Sigmoid colon (tissue), 7 donors: ENCODE results near the gene TMEM30A. TPM values are rescaled to one million over a fixed set of nuclear protein-coding genes. Genes with fewer than 3 reads are reported as not detected.

Experiments used
- DNase-seq: peaks from one replicate; pipeline ENCODE4 v3.0.0-alpha.2; 2019
- H3K27ac ChIP-seq, 4 donors: fragments of 200-600 bp; sonication (generic); one replicate each; pipeline ENCODE4 v1.5.1; 2016 to 2019; ENCODE audit warnings: mild to moderate bottlenecking in 1 of 4
- H3K27me3 ChIP-seq, 3 donors: fragments of 200-600 bp; sonication (generic); one replicate each; pipeline ENCODE4 v1.5.1; 2019; ENCODE audit warnings: mild to moderate bottlenecking in 1 of 3
- H3K36me3 ChIP-seq, 4 donors: fragments of 200-600 bp; sonication (generic); one replicate each; pipeline ENCODE4 v1.5.1; 2016 to 2019
- H3K4me1 ChIP-seq, 4 donors: fragments of 200-600 bp; sonication (generic); one replicate each; pipeline ENCODE4 v1.5.1; 2017 to 2019
- H3K4me3 ChIP-seq, 4 donors: fragments of 200-600 bp; sonication (generic); one replicate each; pipeline ENCODE4 v1.5.1; 2017 to 2019; ENCODE audit warnings: mild to moderate bottlenecking in 2 of 4, moderate library complexity in 1 of 4
- H3K9me3 ChIP-seq, 4 donors: fragments of 200-600 bp in 3 of 4; sonication (generic) in 3 of 4; one replicate each; pipeline versions ENCODE4 v1.5.1 to v1.6.1; 2013 to 2019
- EP300 ChIP-seq, 4 donors: sonication (generic); formaldehyde crosslinking; IDR thresholded peaks; one replicate each; pipeline ENCODE4 v1.6.1; 2017; ENCODE audit warnings: antibody characterized with exemption in 4 of 4
- POLR2A ChIP-seq, 2 donors: fragments of 450-650 bp; IDR thresholded peaks; one replicate each; pipeline ENCODE4 v1.6.1; 2016; ENCODE audit warnings: antibody characterized with exemption in 2 of 2, mild to moderate bottlenecking in 2 of 2, moderate library complexity in 2 of 2
- POLR2AphosphoS5 ChIP-seq, 4 donors: sonication (generic); formaldehyde crosslinking; IDR thresholded peaks; one replicate each; pipeline ENCODE4 v1.6.1; 2017; ENCODE audit warnings: antibody characterized with exemption in 4 of 4
- WGBS, 2 donors: extraction: QIAGEN DNeasy Blood & Tissue Kit; methylation state at CpG; one replicate each; pipeline ENCODE4 v1.1.7; 2013; 5-methylcytosine and 5-hydroxymethylcytosine counted together
- intact Hi-C: fragments of 100-400 bp; cut with DNase I; formaldehyde crosslinking; loops from one replicate; pipeline ENCODE4 v1.15.1; 2023
- polyA plus RNA-seq, 3 donors: library from polyadenylated mRNA; stranded (reverse); fragments of 200-250 nt; gene quantifications; one replicate each; pipeline ENCODE4 v1.2.3, GENCODE V29; 2013
- total RNA-seq, 4 donors: library from RNA; depleted of rRNA; stranded (reverse); fragments of >200 nt; gene quantifications; one replicate each; pipeline ENCODE4 v1.1.0, GENCODE V29; 2016
- TF ChIP-seq, protein P1 (sequence below), 4 experiments: fragments of 450-650 bp in 3 of 4; fragments of 200-600 bp in 1 of 4; IDR thresholded peaks; one replicate each; pipeline ENCODE4 v1.5.1; 2016 to 2019; ENCODE audit warnings: antibody characterized with exemption in 4 of 4, mild to moderate bottlenecking in 3 of 4, moderate library complexity in 2 of 4
- donor health status: healthy with polysubstance abuse.
- donor health status: Bipolar disorder and iron deficiency.
- donor health status: healthy.

Gene TMEM30A
- total and polyA plus RNA-seq, 7 donors = 10.8 to 95.6 (median 69.5) TPM

- H3K4me3 ChIP-seq = no peak overlapping the region
- no peaks in the 10 kb centered on the region for H3K27me3 ChIP-seq
- peaks cover 0 to 13% (median 6%) of the 10 kb centered on the region in 4 donors for H3K4me1 ChIP-seq
- no peak for DNase-seq
- H3K36me3 ChIP-seq = no peaks in the 10 kb centered on the region
- H3K9me3 ChIP-seq = no peaks in the 10 kb centered on the region
- TF ChIP-seq EP300 (IDR thresholded peaks at IDR 0.05) (no peak), POLR2AphosphoS5 (IDR thresholded peaks at IDR 0.05) (no peak), POLR2A (IDR thresholded peaks at IDR 0.05) (no peak)
- TF ChIP-seq, protein P1, sequence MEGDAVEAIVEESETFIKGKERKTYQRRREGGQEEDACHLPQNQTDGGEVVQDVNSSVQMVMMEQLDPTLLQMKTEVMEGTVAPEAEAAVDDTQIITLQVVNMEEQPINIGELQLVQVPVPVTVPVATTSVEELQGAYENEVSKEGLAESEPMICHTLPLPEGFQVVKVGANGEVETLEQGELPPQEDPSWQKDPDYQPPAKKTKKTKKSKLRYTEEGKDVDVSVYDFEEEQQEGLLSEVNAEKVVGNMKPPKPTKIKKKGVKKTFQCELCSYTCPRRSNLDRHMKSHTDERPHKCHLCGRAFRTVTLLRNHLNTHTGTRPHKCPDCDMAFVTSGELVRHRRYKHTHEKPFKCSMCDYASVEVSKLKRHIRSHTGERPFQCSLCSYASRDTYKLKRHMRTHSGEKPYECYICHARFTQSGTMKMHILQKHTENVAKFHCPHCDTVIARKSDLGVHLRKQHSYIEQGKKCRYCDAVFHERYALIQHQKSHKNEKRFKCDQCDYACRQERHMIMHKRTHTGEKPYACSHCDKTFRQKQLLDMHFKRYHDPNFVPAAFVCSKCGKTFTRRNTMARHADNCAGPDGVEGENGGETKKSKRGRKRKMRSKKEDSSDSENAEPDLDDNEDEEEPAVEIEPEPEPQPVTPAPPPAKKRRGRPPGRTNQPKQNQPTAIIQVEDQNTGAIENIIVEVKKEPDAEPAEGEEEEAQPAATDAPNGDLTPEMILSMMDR (IDR thresholded peaks at IDR 0.05) = no peak
- intact Hi-C loops = no loop called here
- WGBS, 2 donors = 93% methylated on average over 4 of the region's 4 CpGs
- no peak overlapping the region for H3K27ac ChIP-seq
Measured at GRCh38 chr6:75221116-75221515, 63.5 kb downstream of the TMEM30A start.

GRCh38 chr6:75220357-75220756 lies 64.2 kb downstream of the TMEM30A start:
- 8 to 51% methylated on average over 1 of the region's 1 CpG for WGBS, 2 donors
- Histone ChIP-seq H3K9me3 (no peaks in the 10 kb centered on the region), H3K4me3 (no peak overlapping the region), H3K27me3 (no peaks in the 10 kb centered on the region), H3K4me1 (peaks cover 0 to 13% (median 6%) of the 10 kb centered on the region in 4 donors), H3K36me3 (no peaks in the 10 kb centered on the region), H3K27ac (no peak overlapping the region)
- DNase-seq = no peak
- TF ChIP-seq POLR2AphosphoS5 (IDR thresholded peaks at IDR 0.05) (no peak), EP300 (IDR thresholded peaks at IDR 0.05) (no peak), POLR2A (IDR thresholded peaks at IDR 0.05) (no peak)
- TF ChIP-seq, protein P1 (IDR thresholded peaks at IDR 0.05) = no peak
- intact Hi-C loops = no loop called here

GRCh38 chr6:75219263-75219662 lies 65.3 kb downstream of the TMEM30A start:
- no peak for DNase-seq
- WGBS, 2 donors = 86% methylated on average over 3 of the region's 3 CpGs
- TF ChIP-seq POLR2A (IDR thresholded peaks at IDR 0.05) (no peak), POLR2AphosphoS5 (IDR thresholded peaks at IDR 0.05) (no peak)
- TF ChIP-seq, protein P1 (IDR thresholded peaks at IDR 0.05) = no peak
- H3K36me3 ChIP-seq = no peaks in the 10 kb centered on the region
- H3K27ac ChIP-seq = no peak overlapping the region
- H3K27me3 ChIP-seq = no peaks in the 10 kb centered on the region
- H3K4me1 ChIP-seq = peaks cover 0 to 13% (median 6%) of the 10 kb centered on the region in 4 donors
- no peaks in the 10 kb centered on the region for H3K9me3 ChIP-seq
- H3K4me3 ChIP-seq = no peak overlapping the region
- intact Hi-C loops = no loop called here

- H3K27ac ChIP-seq = peak overlapping the region in 3 of 4 donors; percentile 25 to 37 (median 31)
- H3K27me3 ChIP-seq = no peaks in the 10 kb centered on the region
- no peak overlapping the region for H3K4me3 ChIP-seq
- TF ChIP-seq EP300 (IDR thresholded peaks at IDR 0.05) (no peak), POLR2A (IDR thresholded peaks at IDR 0.05) (no peak), POLR2AphosphoS5 (IDR thresholded peaks at IDR 0.05) (no peak)
- TF ChIP-seq, protein P1 (IDR thresholded peaks at IDR 0.05) = no peak
- H3K9me3 ChIP-seq = no peaks in the 10 kb centered on the region
- intact Hi-C loops = no loop called here
- no peak for DNase-seq
- WGBS, 2 donors = 12 to 26% methylated on average over 4 of the region's 4 CpGs
- peaks cover 0 to 19% (median 6%) of the 10 kb centered on the region in 4 donors for H3K4me1 ChIP-seq
- no peaks in the 10 kb centered on the region for H3K36me3 ChIP-seq
Measured at GRCh38 chr6:75217193-75217592, 67.4 kb downstream of the TMEM30A start.

DNA sequence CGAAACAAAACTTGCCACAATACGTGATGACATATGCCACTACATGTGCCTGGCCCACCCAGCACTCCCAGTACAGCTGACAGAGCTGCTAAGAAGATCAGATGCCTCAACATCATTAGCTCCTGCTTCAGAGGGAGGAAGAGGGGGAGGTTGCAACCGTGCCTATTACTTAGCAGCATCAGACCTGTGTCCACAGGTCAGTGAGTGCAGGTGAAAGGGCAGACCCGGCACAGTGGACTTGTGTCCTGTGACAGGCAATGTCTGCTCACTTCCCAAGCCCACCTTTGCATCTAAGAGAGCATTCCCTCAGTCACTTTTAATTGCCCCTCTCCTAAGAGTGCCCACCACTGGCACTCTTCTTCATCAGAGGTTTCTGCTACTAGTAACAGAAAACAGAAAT lies 69.3 kb downstream of the TMEM30A start:
- no peak for TF ChIP-seq POLR2A (IDR thresholded peaks at IDR 0.05)
- no peak for TF ChIP-seq POLR2AphosphoS5 (IDR thresholded peaks at IDR 0.05)
- no peak for TF ChIP-seq EP300 (IDR thresholded peaks at IDR 0.05)
- TF ChIP-seq, protein P1 (IDR thresholded peaks at IDR 0.05) = no peak
- WGBS, 2 donors = 76 to 77% methylated on average over 4 of the region's 4 CpGs
- Histone ChIP-seq H3K27me3 (no peaks in the 10 kb centered on the region), H3K4me1 (peaks cover 0 to 30% (median 6%) of the 10 kb centered on the region in 4 donors), H3K9me3 (no peaks in the 10 kb centered on the region), H3K4me3 (no peak overlapping the region), H3K27ac (no peak overlapping the region), H3K36me3 (no peaks in the 10 kb centered on the region)
- intact Hi-C loops = no loop called here
- DNase-seq = no peak
